Mononuclear cell (primary cell): ENCODE measurements around the gene STXBP5. TPM values are rescaled to one million over a fixed set of nuclear protein-coding genes. Genes with fewer than 3 reads are reported as not detected.
"Not testable (repeated sequence)": the region's sequence is repeated elsewhere in the genome, so short reads cannot be mapped to it uniquely, and the experiment has no call there.

Experiments used
- H3K27me3 ChIP-seq: 2 replicates; pipeline ENCODE4 v1.6.0; 2011; ENCODE audit warnings: low read length, control low read depth; ENCODE audit not compliant: insufficient read depth
- H3K4me1 ChIP-seq: 2 replicates; pipeline ENCODE4 v1.5.1; 2011; ENCODE audit warnings: mild to moderate bottlenecking, low read length, control low read depth; ENCODE audit not compliant: insufficient read depth
- H3K4me3 ChIP-seq: 2 replicates; pipeline ENCODE4 v1.5.1; 2011; ENCODE audit warnings: mild to moderate bottlenecking, low read length, moderate library complexity
- H3K9me3 ChIP-seq: 2 replicates; pipeline ENCODE4 v1.5.1; 2011; ENCODE audit warnings: low read depth, mild to moderate bottlenecking, control low read depth, low read length
- total RNA-seq: library from RNA; depleted of rRNA; stranded (reverse); fragments of >200 nt; gene quantifications from one replicate; pipeline ENCODE4 v1.2.3, GENCODE V29; 2012

The STXBP5 gene
- total RNA-seq, 1 donor: 29.3 TPM

- Histone ChIP-seq H3K9me3 (no peaks in the 10 kb centered on the region), H3K4me1 (no peaks in the 10 kb centered on the region), H3K27me3 (no peaks in the 10 kb centered on the region), H3K4me3 (no peak overlapping the region)
Measured at GRCh38 chr6:147372806-147373205, 168.6 kb downstream of the STXBP5 start.

GRCh38 chr6:147378819-147379218 is 174.6 kb downstream of the STXBP5 start:
- H3K4me3 ChIP-seq: no peak overlapping the region
- no peaks in the 10 kb centered on the region for H3K4me1 ChIP-seq
- no peaks in the 10 kb centered on the region for H3K27me3 ChIP-seq
- H3K9me3 ChIP-seq: no peaks in the 10 kb centered on the region

- H3K9me3 ChIP-seq, H3K27me3 ChIP-seq, H3K4me1 ChIP-seq, H3K4me3 ChIP-seq: not testable (repeated sequence)
Measured at GRCh38 chr6:147380841-147381240, 176.6 kb downstream of the STXBP5 start.

DNA sequence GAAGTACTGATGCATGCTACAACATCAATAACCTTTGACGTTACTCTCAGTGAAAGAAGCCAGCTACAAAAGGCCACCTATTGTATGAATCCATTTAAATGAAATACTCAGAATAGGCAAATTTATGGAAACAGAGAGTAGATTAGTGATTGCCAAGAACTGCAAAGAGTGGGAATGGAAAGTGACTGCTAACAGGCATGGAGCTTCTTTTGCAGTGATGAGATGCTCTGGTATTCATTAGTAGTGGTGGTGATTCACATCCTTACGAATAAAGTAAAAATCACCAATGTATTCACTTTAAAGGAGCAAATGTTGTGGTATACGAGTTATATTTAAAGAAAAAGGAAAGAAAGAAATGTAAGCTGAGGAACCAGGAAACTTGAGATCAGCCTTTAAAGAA is 177.5 kb downstream of the STXBP5 start:
- no peaks in the 10 kb centered on the region for H3K4me1 ChIP-seq
- no peaks in the 10 kb centered on the region for H3K27me3 ChIP-seq
- H3K4me3 ChIP-seq: no peak overlapping the region
- no peaks in the 10 kb centered on the region for H3K9me3 ChIP-seq

DNA sequence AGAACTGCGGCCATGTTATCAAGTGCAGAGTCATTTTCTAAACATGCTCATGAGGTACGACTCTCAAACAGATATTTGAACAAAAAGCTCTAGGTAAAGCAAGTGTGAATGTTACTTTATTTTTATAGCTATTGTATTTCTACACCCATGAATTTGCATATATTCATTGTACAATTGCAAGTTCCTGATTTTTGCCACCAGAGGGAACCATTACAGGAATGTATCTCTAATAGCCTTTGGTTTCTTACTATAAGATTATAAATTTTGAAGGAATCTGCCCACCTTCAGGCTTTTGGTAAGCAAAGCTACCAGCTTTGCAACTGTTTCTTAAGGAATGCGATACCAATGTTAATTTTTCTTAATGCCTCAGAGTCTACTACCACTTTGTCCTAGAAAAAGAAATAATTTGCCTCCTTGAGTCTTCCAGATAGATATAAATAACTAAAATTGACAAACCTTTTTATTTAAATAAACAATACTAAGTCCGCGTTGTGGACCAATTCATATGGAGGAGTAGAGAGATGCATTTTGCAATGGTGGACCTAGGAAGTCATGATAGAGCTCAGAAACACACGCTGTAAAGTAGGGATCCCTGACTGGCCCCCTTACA is 178.8 kb downstream of the STXBP5 start:
- Histone ChIP-seq H3K4me1 (no peaks in the 10 kb centered on the region), H3K4me3 (no peak overlapping the region)

GRCh38 chr6:147384029-147384428 is 179.8 kb downstream of the STXBP5 start:
- H3K27me3 ChIP-seq: no peaks in the 10 kb centered on the region
- no peak overlapping the region for H3K4me3 ChIP-seq
- H3K4me1 ChIP-seq: no peaks in the 10 kb centered on the region
- no peaks in the 10 kb centered on the region for H3K9me3 ChIP-seq

More for the DNA sequence above, 178.8 kb downstream of the STXBP5 start:
- Histone ChIP-seq H3K27me3 (no peaks in the 10 kb centered on the region), H3K9me3 (no peaks in the 10 kb centered on the region)

DNA sequence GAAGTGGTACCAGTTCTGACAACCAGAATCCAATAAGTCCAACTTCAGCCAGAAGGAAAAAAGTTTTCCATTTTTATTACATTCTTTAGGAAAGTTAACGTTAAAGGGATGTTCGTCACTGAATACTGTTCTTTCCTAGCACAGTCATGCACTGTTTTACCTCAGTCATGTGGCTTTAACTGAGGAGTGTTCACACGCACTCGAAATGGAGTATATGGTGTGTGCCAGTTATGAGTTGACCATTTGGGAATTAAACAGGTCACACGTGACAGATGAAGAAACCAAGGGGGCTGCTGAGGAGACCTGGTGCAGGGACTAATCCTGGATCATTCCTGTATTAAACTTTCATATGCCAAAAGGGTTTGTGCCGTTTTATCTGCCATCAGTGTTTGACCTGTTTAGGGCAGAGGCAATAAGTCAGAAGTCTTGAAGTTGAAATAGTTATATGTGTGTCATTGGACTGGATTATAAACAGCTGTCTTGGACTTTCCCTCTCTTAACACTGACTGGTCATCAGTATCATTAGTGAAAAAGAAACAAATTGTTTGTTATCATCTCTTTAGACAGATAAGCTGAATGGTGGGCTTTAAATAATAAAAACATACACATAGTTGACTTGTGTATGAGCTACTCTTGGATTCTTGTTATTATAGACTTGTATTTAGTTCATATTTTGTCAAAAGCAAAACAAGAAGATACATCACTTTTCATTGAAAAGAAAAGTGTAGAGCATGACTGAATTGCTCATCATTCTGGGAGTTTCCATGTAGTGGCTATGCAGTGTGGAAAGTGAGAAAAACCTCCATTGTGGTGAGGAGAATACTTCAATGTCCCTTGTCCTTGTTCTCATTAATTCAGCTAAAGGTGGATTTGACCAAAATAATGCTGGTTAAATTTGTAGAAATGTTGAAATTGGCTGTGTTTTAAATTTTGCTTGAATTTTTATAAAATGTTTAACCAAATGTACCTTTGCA is 180.8 kb downstream of the STXBP5 start:
- H3K27me3 ChIP-seq: no peaks in the 10 kb centered on the region
- H3K4me3 ChIP-seq: no peak overlapping the region
- H3K4me1 ChIP-seq: no peaks in the 10 kb centered on the region
- no peaks in the 10 kb centered on the region for H3K9me3 ChIP-seq

DNA sequence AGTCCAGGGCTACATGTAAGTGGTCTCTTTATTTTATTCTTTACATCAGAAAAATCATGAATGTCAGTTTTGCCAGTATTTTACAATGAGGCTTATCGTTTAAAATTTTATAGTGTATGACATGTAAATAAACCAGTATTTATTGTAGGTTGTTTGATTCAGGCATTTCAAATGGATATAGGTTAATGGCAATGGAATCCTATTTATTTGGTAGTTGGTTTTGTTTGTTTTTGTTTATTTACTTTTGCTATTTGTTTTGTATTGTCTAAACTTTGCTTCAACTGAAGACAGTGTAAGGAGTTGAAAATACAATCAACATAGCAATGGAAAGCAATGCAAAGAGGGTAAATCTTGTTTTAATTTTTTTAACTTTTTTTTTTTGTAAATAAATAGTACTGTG is 185.2 kb downstream of the STXBP5 start:
- Histone ChIP-seq H3K27me3 (no peaks in the 10 kb centered on the region), H3K9me3 (no peaks in the 10 kb centered on the region)

GRCh38 chr6:147390909-147391536 is 186.8 kb downstream of the STXBP5 start:
- H3K27me3 ChIP-seq: no peaks in the 10 kb centered on the region
- H3K4me3 ChIP-seq: no peak overlapping the region
- no peaks in the 10 kb centered on the region for H3K9me3 ChIP-seq
- H3K4me1 ChIP-seq: no peaks in the 10 kb centered on the region

More for the DNA sequence above, 185.2 kb downstream of the STXBP5 start:
- H3K4me1 ChIP-seq: no peaks in the 10 kb centered on the region
- H3K4me3 ChIP-seq: no peak overlapping the region

- H3K4me3 ChIP-seq: no peak overlapping the region
- no peaks in the 10 kb centered on the region for H3K9me3 ChIP-seq
- H3K27me3 ChIP-seq: no peaks in the 10 kb centered on the region
- H3K4me1 ChIP-seq: no peaks in the 10 kb centered on the region
Measured at GRCh38 chr6:147392917-147393625, 188.9 kb downstream of the STXBP5 start.

- no peak overlapping the region for H3K4me3 ChIP-seq
- H3K4me1 ChIP-seq: no peaks in the 10 kb centered on the region
- H3K9me3 ChIP-seq: no peaks in the 10 kb centered on the region
- H3K27me3 ChIP-seq: no peaks in the 10 kb centered on the region
Measured at GRCh38 chr6:147395158-147395557, 190.9 kb downstream of the STXBP5 start.

DNA sequence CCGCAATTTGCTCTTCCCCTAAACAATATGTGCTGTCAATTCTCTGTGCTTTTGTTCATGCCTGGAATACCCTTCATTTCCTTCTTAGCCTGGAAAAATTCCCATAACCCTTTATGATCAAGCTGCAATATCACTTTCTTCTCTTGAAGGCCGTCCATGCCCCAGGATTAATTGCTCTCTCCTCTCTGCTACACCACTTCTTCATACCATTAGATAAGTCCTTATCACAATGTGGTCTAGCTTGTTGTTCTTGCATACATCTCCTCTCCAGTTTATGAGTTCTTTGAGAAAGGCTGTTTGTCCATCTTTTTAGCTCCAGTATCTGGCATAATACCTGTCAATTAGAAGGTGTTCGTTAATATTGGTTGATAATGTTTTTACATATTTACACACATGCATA is 193.1 kb downstream of the STXBP5 start:
- Histone ChIP-seq H3K9me3 (peaks cover 9% of the 10 kb centered on the region), H3K27me3 (no peaks in the 10 kb centered on the region), H3K4me1 (no peaks in the 10 kb centered on the region), H3K4me3 (no peak overlapping the region)

GRCh38 chr6:147400968-147401367 is 196.8 kb downstream of the STXBP5 start:
- H3K27me3 ChIP-seq: no peaks in the 10 kb centered on the region
- H3K4me3 ChIP-seq: no peak overlapping the region
- H3K4me1 ChIP-seq: no peaks in the 10 kb centered on the region
- peaks cover 9% of the 10 kb centered on the region for H3K9me3 ChIP-seq

DNA sequence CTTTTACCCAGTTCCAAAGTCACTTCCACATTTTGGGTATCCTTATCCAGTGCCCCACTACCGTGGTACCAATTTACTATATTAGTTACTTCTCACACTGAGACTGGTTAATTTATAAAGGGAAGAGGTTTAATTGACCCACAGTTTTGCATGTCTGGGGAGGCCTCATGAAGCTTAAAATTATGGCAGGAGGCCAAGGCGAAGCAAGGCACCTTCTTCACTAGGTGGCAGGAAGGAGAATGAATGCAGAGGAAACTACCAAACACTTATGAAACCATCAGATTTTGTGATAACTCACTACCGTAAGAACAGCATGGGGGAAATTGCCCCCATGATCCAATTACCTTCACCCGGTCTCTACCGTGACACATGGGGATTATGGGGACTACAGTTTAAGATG is 197.6 kb downstream of the STXBP5 start:
- H3K27me3 ChIP-seq: no peaks in the 10 kb centered on the region
- H3K4me3 ChIP-seq: no peak overlapping the region
- H3K9me3 ChIP-seq: peaks cover 9% of the 10 kb centered on the region
- H3K4me1 ChIP-seq: no peaks in the 10 kb centered on the region

GRCh38 chr6:147406783-147407182 is 202.6 kb downstream of the STXBP5 start:
- no peaks in the 10 kb centered on the region for H3K27me3 ChIP-seq
- H3K4me1 ChIP-seq: no peaks in the 10 kb centered on the region
- H3K4me3 ChIP-seq: no peak overlapping the region
- H3K9me3 ChIP-seq: no peaks in the 10 kb centered on the region
